HG03060 (cell line): ENCODE measurements around the gene SLC35F3.
A peak's percentile ranks its signal among the peaks of the same experiment; 100 is the strongest.
"Not testable (repeated sequence)": the region's sequence is repeated elsewhere in the genome, so short reads cannot be mapped to it uniquely, and the experiment has no call there.

ENCODE experiments used
- ATAC-seq: cut with Tn5 transposase; IDR thresholded peaks from one replicate; pipeline ENCODE4 v1.9.1; 2021; ENCODE audit warnings: low read depth, moderate number of reproducible peaks; ENCODE audit not compliant: unreplicated experiment

SLC35F3 gene

GRCh38 chr1:234271243-234271606, 366.7 kb downstream of the SLC35F3 start:
- ATAC-seq: peak; percentile 96

DNA sequence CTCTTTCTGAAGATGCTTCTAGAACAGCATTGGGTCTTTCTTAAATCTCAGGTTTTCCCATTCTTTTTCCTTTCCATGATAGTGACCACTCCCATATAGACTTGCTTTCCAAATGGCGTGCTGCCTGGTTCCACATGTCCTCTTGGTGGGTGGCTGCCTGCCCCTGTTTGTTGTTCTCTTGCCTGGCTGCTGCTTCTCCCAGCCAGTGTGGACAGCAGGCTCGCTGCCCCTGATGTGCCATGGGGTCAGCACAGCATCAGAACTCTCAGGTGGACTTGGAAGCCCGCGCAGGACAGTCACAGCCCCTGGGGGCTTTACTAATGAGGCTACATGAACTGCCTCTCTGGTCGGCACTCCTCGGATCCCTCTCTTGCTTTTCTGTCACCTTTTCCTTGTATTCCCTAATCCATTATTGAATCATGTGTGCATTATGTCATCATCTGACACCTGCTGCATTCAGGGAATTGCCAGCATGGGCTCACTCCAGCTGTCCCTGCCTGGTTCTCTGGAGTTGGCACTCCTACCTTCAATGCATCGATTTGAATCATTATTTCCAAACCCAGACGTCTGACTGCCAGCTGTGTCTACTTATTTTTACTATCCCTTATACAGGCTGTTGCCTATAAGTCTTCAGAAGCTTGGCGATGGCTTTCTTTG, 368.3 kb downstream of the SLC35F3 start:
- ATAC-seq: no peak

- no peak for ATAC-seq
Observed at GRCh38 chr1:234273981-234274380, 369.5 kb downstream of the SLC35F3 start.

GRCh38 chr1:234276151-234276788, 371.8 kb downstream of the SLC35F3 start:
- no peak for ATAC-seq

DNA sequence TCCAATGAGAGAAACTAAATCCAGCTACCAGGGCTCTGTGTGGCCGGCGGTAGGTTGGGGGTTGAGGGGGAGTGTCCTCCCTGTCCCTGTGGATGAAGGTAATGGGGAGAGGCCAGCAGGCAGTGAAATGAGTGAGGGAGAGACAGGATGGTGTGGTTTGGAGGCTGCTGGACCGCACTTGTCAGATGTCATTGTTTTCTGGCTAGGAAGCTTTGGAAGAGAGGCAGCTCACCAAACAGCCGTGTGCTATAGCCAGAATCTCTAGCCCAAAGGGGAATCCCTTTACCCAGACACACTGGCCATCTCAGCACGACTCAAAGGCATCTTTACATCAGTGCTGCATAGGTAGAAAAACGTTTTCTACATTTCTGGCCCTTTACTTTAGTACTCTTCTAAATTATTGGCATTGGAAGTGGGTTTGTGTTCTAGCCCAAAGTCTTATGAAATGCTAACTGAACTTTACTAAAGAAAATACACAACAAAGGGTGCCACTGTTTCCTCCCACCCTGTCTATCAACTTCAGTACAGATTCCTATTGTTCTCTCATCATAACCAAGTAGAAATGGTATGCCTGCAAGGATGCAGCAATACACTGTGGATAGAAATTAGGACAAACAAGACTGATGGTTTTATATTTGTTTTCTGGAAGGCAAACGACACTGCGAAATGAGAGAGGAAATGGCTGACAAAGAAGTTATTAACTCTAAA, 372.8 kb downstream of the SLC35F3 start:
- ATAC-seq: no peak

- ATAC-seq: no peak
Observed at GRCh38 chr1:234279021-234279420, 374.5 kb downstream of the SLC35F3 start.

GRCh38 chr1:234280500-234280899, 376.0 kb downstream of the SLC35F3 start:
- ATAC-seq: no peak

DNA sequence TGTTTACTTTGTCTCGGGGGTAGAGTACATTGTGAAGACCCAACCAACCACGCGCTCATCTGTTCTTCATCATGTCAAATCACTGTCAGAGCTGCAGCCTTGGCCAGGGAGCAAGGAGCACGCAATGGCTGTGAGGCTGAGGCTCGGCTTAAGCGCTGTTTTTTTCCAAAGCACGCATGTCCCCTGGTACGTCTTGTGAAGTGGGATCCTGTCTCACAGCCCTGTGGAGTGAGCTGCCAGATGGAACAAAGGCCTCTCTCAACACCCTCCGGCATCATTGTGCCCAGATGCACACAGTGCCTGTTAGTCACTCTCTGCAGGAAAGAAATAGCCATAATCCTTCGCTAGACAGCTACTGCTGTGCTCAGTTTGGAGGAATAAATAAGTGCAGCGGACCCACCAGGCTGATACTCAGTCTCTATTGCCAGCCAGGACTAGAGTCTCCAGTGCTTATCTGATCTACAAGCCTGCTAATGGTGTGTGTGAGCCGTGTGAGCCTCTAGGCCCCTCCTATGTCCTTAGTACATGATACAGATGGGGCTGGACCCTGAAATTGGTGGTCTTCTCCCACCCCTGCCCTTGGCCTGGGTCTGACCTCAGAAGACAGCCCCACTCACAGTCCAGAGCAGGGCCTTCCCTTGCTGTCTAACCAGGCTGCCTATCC, 377.5 kb downstream of the SLC35F3 start:
- no peak for ATAC-seq

- no peak for ATAC-seq
Observed at GRCh38 chr1:234286206-234286605, 381.7 kb downstream of the SLC35F3 start.

DNA sequence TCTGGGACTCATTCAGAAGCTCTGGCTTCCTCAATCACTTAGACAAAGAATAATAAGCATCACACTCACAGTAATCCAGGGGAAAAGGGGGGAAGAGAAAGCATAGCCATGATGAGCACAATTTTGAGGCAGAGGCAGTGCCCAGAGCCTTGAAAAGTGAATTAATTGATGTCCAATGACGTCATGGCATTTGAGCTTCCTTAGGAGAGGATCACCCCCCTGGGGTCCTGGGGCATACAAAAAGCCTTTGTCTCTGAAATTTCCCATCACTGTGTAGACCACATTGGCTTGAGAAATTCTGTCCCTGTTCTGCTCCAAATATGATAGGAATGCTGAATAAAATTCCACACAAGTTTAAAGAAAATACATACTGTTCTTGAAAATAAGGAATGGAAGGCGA, 384.5 kb downstream of the SLC35F3 start:
- no peak for ATAC-seq

- no peak for ATAC-seq
Observed at GRCh38 chr1:234289538-234290305, 385.2 kb downstream of the SLC35F3 start.

DNA sequence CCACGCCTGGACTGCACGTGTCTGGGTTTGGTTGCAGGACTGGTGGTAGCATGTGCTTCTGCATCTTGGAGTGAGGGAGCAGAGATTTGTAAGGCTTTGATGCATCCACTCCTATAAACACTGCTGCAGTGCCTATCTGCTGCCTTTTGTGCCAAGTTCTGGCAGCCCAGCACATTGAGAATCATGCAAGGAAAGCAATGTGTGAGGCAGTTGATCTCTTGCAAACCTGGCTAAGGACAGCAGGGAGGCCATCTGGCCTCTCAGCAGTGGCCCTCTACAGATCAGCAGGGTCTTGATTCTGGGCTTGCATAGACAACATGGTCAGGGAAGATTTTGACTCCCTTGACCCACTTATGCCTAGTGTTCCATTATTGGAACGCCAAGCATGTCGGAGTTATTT, 387.5 kb downstream of the SLC35F3 start:
- no peak for ATAC-seq

- ATAC-seq: no peak
Observed at GRCh38 chr1:234292548-234292947, 388.1 kb downstream of the SLC35F3 start.

- ATAC-seq: no peak
Observed at GRCh38 chr1:234294109-234294817, 389.8 kb downstream of the SLC35F3 start.

DNA sequence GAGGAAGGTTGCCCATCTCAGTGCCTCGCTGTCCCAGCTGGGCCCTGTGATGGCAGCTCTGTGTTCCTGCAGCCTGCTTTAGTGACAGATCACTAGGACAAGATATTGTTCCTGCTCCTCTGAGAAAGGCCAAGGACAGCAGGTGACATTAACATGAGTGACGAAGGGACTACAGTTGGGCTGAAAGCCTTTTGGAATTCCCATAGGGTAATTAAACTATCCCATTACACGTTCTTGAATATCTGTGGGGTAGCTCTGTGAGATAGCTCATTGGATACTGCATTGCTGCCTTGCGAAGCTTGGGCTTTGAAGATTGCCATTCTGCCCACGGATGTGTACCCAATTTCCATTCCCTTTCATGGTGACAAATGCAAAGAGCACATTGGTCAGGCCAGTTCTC, 390.6 kb downstream of the SLC35F3 start:
- no peak for ATAC-seq

GRCh38 chr1:234295626-234296025, 391.1 kb downstream of the SLC35F3 start:
- ATAC-seq: no peak

DNA sequence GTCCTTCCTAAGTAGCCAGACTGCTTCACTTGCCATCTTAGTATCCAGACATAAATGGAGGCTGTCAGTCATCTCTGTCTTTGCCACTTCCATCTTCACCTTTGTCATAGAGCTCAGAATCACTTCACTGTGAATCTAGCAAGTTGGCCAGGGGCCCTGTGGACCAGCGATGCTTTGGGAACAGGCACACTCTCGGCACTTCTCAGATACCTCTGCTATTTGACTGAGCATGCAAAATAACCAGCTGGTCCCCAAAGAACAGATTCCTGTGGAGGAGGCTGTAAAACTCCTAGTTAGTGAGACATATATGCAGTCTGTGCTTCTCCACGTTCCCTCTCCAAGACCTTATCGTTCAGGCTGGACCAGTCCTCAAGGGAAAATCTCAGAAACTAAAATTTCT, 392.0 kb downstream of the SLC35F3 start:
- ATAC-seq: no peak

DNA sequence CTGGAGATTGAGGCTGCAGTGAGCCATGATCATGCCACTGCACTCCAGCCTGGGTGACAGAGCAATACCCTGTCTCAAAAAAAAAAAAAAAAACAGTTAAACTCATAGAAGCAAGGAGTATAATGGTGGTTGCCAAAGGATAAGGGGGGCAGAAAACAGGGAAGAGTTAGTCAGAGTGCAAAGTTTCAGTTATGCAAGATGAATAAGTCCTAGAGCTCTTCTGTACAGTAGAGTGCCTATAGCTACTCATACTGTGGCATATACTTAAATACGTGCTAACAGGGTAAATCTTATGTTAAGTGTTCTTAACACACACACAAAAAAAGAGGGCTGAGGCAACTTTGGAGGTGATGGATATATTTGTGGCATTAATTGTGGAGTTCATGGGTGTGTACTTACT, 393.2 kb downstream of the SLC35F3 start:
- no peak for ATAC-seq

- no peak for ATAC-seq
Observed at GRCh38 chr1:234300096-234300495, 395.6 kb downstream of the SLC35F3 start.

DNA sequence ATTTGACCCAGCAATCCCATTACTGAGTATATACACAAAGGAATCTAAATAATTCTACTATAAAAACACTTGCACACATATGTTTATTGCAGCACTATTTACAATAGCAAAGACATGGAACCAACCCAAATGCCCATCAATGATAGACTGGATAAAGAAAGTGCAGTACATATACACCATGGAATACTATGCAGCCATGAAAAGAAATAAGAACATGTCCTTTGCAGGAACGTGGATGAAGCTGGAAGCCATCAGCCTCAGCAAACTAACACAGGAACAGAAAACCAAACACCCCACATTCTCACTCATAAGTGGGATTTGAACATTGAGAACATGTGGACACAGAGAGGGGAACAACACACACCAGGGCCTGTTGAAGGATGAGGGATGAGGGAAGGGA, 397.2 kb downstream of the SLC35F3 start:
- not testable (repeated sequence) for ATAC-seq
